B cell (primary cell): ENCODE measurements around the gene BICRAL. TPM values are rescaled to one million over a fixed set of nuclear protein-coding genes. Genes with fewer than 3 reads are reported as not detected.

Experiments
- ATAC-seq: fragments of 200-7000 bp; cut with Tn5 transposase; one replicate; pipeline ENCODE4 v1.10.0; 2021; ENCODE audit warnings: low read depth, mild to moderate bottlenecking, moderate number of reproducible peaks, moderate library complexity
- CTCF ChIA-PET: fragments of 350-600 bp; sonication (Branson Sonifier 250); formaldehyde crosslinking; loops from one replicate; lab custom pipeline; 2021; ENCODE audit warnings: antibody characterized with exemption, inconsistent platforms; lab: Charles Lee
- POLR2A ChIA-PET: fragments of 350-600 bp; sonication (Branson Sonifier 250); formaldehyde crosslinking; loops from one replicate; lab custom pipeline; 2021; ENCODE audit warnings: antibody characterized with exemption; lab: Charles Lee
- DNase-seq: peaks from one replicate; pipeline ENCODE4 v3.0.0; 2013
- H2AFZ ChIP-seq: 2 replicates; pipeline ENCODE4 v1.6.1; 2012; ENCODE audit warnings: mild to moderate bottlenecking, low read depth, low read length; ENCODE audit not compliant: insufficient read depth, poor library complexity, severe bottlenecking
- H3K27ac ChIP-seq, 2 donors: 1 replicate in 1 of 2; 2 replicates in 1 of 2; pipeline ENCODE4 v1.5.1; 2012 to 2013; ENCODE audit warnings: low read length in 2 of 2, mild to moderate bottlenecking in 2 of 2, moderate library complexity in 1 of 2
- H3K27me3 ChIP-seq, 4 experiments: fragments of 200-600 bp in 1 of 4; sonication (generic) in 1 of 4; replicated peaks in 1 of 4; 1 replicate in 2 of 4; 2 replicates in 2 of 4; pipeline versions ENCODE4 v1.6.1 to v1.7.0; 2013 to 2016; ENCODE audit warnings: low read length in 3 of 4, mild to moderate bottlenecking in 2 of 4, mixed read lengths in 1 of 4, moderate library complexity in 1 of 4; ENCODE audit not compliant: insufficient read depth in 4 of 4, control insufficient read depth in 3 of 4; ENCODE audit errors: control extremely low read depth in 1 of 4
- H3K36me3 ChIP-seq, 2 experiments: replicated peaks in 1 of 2; 1 replicate in 1 of 2; 2 replicates in 1 of 2; pipeline versions ENCODE4 v1.6.1 to v1.7.1; 2013; ENCODE audit warnings: low read length in 1 of 2; ENCODE audit not compliant: insufficient read depth in 2 of 2, control insufficient read depth in 1 of 2; ENCODE audit errors: control extremely low read depth in 1 of 2, extremely low read depth in 1 of 2
- H3K4me1 ChIP-seq, 2 donors: fragments of 200-600 bp in 1 of 2; sonication (generic) in 1 of 2; 1 replicate in 1 of 2; 2 replicates in 1 of 2; pipeline versions ENCODE4 v1.5.1 to v1.6.1; 2013 to 2017; ENCODE audit warnings: low read length in 2 of 2; ENCODE audit not compliant: control insufficient read depth in 2 of 2, insufficient read depth in 2 of 2
- H3K4me2 ChIP-seq: replicated peaks from 2 replicates; pipeline ENCODE3; 2012; ENCODE audit warnings: mild to moderate bottlenecking, low read depth, low read length; ENCODE audit not compliant: poor library complexity, severe bottlenecking
- H3K4me3 ChIP-seq, 5 experiments: fragments of 200-600 bp in 1 of 5; sonication (generic) in 1 of 5; 1 replicate in 3 of 5; 2 replicates in 2 of 5; pipeline versions ENCODE4 v1.5.1 to v1.7.0; 2011 to 2016; ENCODE audit warnings: low read length in 4 of 5, mild to moderate bottlenecking in 4 of 5, low read depth in 2 of 5, control low read depth in 1 of 5, moderate library complexity in 1 of 5; ENCODE audit not compliant: insufficient read depth in 1 of 5; ENCODE audit errors: control extremely low read depth in 1 of 5, extremely low read depth in 1 of 5
- H3K79me2 ChIP-seq: fragments of 200-600 bp; sonication (generic); one replicate; pipeline ENCODE4 v1.6.0; 2016; ENCODE audit warnings: low read length; ENCODE audit not compliant: control insufficient read depth, insufficient read depth
- H3K9ac ChIP-seq: fragments of 200-600 bp; sonication (generic); 2 replicates; pipeline ENCODE4 v1.6.1; 2017; ENCODE audit warnings: mild to moderate bottlenecking, low read length, moderate library complexity
- H3K9me3 ChIP-seq, 3 donors: one replicate each; pipeline versions ENCODE4 v1.6.1 to v1.7.1; 2013; ENCODE audit warnings: low read length in 2 of 3; ENCODE audit not compliant: control insufficient read depth in 2 of 3, insufficient read depth in 1 of 3; ENCODE audit errors: control extremely low read depth in 1 of 3
- H4K20me1 ChIP-seq: 2 replicates; pipeline ENCODE4 v1.6.0; 2012; ENCODE audit warnings: mild to moderate bottlenecking, low read length; ENCODE audit not compliant: insufficient read depth, control insufficient read depth, poor library complexity, severe bottlenecking
- H3K27ac Mint-ChIP-seq: one replicate; pipeline ENCODE4 v1.8.0; 2021; ENCODE audit warnings: mixed read lengths
- H3K27me3 Mint-ChIP-seq: one replicate; pipeline ENCODE4 v1.8.0; 2021; ENCODE audit warnings: mixed read lengths
- H3K4me1 Mint-ChIP-seq: one replicate; pipeline ENCODE4 v1.8.0; 2021; ENCODE audit warnings: mixed read lengths
- H3K4me3 Mint-ChIP-seq: one replicate; pipeline ENCODE4 v1.8.0; 2021; ENCODE audit warnings: mixed read lengths
- H3K9me3 Mint-ChIP-seq: one replicate; pipeline ENCODE4 v1.8.0; 2022; ENCODE audit warnings: mixed read lengths; ENCODE audit not compliant: insufficient read depth
- EZH2 ChIP-seq: IDR thresholded peaks from 2 replicates; pipeline ENCODE4 v1.6.1; 2012; ENCODE audit warnings: borderline replicate concordance, low read depth, mild to moderate bottlenecking, moderate library complexity, low read length; ENCODE audit not compliant: insufficient read depth, poor library complexity, severe bottlenecking
- WGBS: methylation state at CpG from one replicate; pipeline ENCODE4 v1.1.5; 2013; ENCODE audit warnings: missing lambda C conversion rate; ENCODE audit not compliant: insufficient coverage; 5-methylcytosine and 5-hydroxymethylcytosine counted together
- intact Hi-C: fragments of 100-400 bp; cut with micrococcal nuclease; formaldehyde crosslinking; loops from one replicate; pipeline ENCODE4 v1.10.0; 2022
- polyA plus RNA-seq: library from polyadenylated mRNA; depleted of rRNA; stranded (reverse); fragments of >200 nt; gene quantifications from 2 replicates; pipeline ENCODE4 v1.2.3, GENCODE V29; 2012
- total RNA-seq, 2 donors: library from RNA; stranded (reverse); fragments of 120-200 nt in 1 of 2; gene quantifications; 1 replicate in 1 of 2; 2 replicates in 1 of 2; pipeline versions ENCODE4 v1.2.3 to v1.2.4, GENCODE V29; 2013 to 2022
- TF ChIP-seq, protein P1 (sequence below): fragments of 200-600 bp; IDR thresholded peaks from one replicate; pipeline ENCODE4 v1.8.0; 2022; ENCODE audit warnings: antibody characterized with exemption, mild to moderate bottlenecking

BICRAL gene
- total and polyA plus RNA-seq, 2 donors (not counting 1 experiment from before 2014, with no cell fraction given), result 17.5 to 34.1 TPM

DNA sequence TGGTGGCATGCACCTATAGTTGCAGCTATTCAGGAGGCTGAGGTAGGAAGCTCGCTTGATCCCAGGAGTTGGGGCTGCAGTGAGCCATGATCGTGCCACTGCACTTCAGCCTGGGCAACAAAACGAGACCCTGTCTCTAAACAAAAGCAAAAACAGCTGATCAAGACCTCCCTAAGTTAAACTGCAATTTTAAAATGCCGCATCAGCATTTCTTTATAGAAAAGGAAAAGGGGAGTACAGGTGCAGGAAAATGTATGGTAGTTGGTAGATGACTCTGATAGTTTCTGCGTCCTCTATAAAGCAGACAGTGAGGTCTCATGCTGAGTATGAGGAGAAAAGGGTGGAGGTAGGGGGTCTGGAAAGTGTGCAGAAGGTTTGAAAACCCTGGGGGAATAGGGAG, 27.1 kb upstream of the BICRAL start:
- Histone ChIP-seq H3K4me3 (no peak overlapping the region), H3K27me3 (no peaks in the 10 kb centered on the region), H3K36me3 (peaks cover 8 to 15% of the 10 kb centered on the region in 2 experiments), H3K27ac (no peak overlapping the region), H3K4me2 (no peak overlapping the region), H3K9ac (no peak overlapping the region), H2AFZ (no peak overlapping the region), H3K4me1 (peaks cover 0 to 8% of the 10 kb centered on the region in 2 donors), H4K20me1 (peaks cover 30% of the 10 kb centered on the region), H3K9me3 (no peaks in the 10 kb centered on the region), H3K79me2 (peaks cover 80% of the 10 kb centered on the region)
- Mint-ChIP-seq H3K9me3 (no peaks in the 10 kb centered on the region), H3K27ac (no peak overlapping the region), H3K4me3 (no peak overlapping the region), H3K4me1 (peaks cover 18% of the 10 kb centered on the region), H3K27me3 (no peaks in the 10 kb centered on the region)
- no peak for TF ChIP-seq EZH2
- TF ChIP-seq, protein P1, sequence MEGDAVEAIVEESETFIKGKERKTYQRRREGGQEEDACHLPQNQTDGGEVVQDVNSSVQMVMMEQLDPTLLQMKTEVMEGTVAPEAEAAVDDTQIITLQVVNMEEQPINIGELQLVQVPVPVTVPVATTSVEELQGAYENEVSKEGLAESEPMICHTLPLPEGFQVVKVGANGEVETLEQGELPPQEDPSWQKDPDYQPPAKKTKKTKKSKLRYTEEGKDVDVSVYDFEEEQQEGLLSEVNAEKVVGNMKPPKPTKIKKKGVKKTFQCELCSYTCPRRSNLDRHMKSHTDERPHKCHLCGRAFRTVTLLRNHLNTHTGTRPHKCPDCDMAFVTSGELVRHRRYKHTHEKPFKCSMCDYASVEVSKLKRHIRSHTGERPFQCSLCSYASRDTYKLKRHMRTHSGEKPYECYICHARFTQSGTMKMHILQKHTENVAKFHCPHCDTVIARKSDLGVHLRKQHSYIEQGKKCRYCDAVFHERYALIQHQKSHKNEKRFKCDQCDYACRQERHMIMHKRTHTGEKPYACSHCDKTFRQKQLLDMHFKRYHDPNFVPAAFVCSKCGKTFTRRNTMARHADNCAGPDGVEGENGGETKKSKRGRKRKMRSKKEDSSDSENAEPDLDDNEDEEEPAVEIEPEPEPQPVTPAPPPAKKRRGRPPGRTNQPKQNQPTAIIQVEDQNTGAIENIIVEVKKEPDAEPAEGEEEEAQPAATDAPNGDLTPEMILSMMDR, result no peak
- DNase-seq (no peak), ATAC-seq (no peak)
- POLR2A ChIA-PET, result no interaction called here
- CTCF ChIA-PET, result no interaction called here
- WGBS, result 100% methylated on average over 2 of the region's 5 CpGs
- intact Hi-C loops, result no loop called here

DNA sequence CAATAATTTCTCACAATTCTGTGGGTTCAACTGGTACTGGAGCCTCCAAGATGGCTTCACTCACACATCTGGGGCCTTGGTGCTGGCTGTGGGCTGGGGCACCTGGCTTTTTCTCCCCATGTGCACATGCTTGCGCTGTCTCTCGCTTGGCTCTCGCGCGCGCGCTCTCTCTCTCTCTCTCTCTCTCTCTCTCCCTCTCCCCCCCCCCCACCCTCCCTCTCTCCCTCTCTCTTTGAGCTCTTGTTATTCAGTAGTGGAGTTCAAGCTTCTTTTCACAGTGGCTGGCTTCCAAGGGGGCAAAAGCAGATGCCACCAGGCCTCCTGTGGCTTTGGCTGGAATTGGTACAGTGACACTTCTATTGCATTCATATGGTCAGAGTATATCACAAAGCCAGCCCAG, 25.1 kb upstream of the BICRAL start:
- CTCF ChIA-PET, result no interaction called here
- intact Hi-C loops, result no loop called here
- H3K27ac Mint-ChIP-seq, result no peak overlapping the region

More for the DNA sequence above, 25.1 kb upstream of the BICRAL start:
- Mint-ChIP-seq H3K4me1 (peaks cover 16% of the 10 kb centered on the region), H3K27me3 (no peaks in the 10 kb centered on the region), H3K9me3 (no peaks in the 10 kb centered on the region), H3K4me3 (no peak overlapping the region)
- no peaks in the 10 kb centered on the region for H3K27me3 ChIP-seq
- H3K27ac ChIP-seq, result no peak overlapping the region
- no peak overlapping the region for H3K4me2 ChIP-seq
- no peak for TF ChIP-seq EZH2
- TF ChIP-seq, protein P1, result no peak
- peaks cover 8 to 17% of the 10 kb centered on the region in 2 experiments for H3K36me3 ChIP-seq
- no CpG with 5 or more reads among the region's 7 CpGs for WGBS
- no peaks in the 10 kb centered on the region for H3K9me3 ChIP-seq
- peaks cover 81% of the 10 kb centered on the region for H3K79me2 ChIP-seq
- no peak for ATAC-seq
- H3K4me1 ChIP-seq, result peaks cover 0 to 8% of the 10 kb centered on the region in 2 donors
- H3K4me3 ChIP-seq, result no peak overlapping the region
- POLR2A ChIA-PET, result no interaction called here
- H2AFZ ChIP-seq, result no peak overlapping the region
- no peak for DNase-seq
- no peak overlapping the region for H3K9ac ChIP-seq
- H4K20me1 ChIP-seq, result peaks cover 32% of the 10 kb centered on the region
